ENCODE results near the gene ACOXL.

Gene ACOXL

DNA sequence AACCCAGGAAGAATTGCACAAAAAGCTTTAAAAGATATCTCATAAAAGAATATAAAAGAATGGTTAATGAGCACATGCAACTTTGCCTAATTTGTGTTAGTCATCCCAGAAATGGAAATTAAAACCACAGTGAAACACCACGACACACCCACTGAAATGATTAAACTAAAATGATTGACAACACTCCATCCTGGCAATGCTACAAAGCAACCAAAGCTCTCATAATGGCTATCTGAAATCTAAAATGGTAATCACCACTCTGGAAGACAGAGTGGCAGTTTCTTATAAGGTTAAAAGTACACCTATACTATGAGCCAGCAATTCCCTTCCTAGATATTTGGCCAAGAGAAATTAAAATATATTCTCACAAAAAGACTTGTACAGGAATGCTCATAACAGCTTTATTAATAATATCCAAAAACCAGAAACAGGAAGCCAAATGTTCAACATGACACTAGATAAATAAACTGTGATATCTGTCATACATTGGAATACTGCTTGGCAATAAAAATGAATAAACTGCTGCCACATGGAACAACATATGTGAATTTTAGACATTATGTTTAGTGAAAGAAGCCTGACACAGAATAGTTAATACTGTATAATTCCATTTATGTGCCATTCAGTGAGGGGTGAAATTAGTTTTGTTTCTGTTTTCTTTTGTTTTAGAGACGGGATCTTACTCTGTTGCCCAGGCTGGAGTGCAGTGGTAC is 283.1 kb downstream of the ACOXL start:
- DNase-seq (ENCODE audit: low spot score), result no peak

DNA sequence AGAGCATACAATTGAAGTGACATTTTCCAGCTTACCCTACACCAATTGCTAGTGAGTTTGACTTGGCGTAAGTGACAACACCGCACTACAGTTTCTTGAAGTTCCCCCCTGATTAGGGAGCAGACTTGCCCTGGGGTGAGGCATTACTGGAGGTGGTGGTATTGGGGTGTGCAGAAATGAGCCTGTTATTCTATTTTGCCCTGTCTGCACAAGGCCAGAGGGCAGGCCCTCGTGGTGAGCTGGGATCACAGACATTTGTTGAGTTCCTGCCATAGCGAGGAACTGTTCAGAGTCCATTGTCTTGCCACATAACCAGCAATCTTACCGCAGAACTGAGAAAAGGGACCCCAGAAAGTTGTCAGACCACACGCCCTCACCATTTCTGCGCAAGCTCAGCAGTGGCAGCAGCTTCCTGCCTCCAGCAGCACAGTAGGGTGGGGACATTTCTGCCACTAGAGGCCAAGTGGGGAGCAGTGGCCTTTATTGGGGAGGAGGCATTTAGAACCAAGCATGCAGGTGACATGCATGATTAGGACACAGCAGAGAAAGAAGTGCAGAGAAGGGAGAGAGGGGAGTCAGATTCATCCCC is 284.8 kb downstream of the ACOXL start:
- no peak for DNase-seq (ENCODE audit: low spot score)

DNA sequence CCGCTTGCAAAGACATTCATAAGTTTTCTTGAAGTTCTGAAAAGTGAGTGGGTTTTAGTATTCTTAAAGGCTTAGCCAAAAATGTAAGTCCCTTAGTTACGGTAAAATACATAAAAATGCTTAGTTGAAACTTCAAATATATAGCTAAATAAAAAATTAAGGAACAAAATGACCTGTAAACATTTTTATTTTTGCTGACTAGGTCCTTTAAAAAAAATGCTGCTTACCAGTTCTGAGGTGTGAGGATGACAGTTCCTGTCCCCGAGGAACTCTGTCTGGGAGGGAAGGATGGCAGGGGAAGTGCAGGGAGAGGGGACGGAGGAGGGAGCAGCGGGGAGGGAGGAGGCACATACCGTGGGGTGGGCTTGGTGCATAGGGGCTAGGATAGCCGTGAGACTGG is 285.5 kb downstream of the ACOXL start:
- no peak for DNase-seq (ENCODE audit: low spot score)

- no peak for DNase-seq (ENCODE audit: low spot score)
Measured at GRCh38 chr2:111019381-111019780, 287.0 kb downstream of the ACOXL start.

DNA sequence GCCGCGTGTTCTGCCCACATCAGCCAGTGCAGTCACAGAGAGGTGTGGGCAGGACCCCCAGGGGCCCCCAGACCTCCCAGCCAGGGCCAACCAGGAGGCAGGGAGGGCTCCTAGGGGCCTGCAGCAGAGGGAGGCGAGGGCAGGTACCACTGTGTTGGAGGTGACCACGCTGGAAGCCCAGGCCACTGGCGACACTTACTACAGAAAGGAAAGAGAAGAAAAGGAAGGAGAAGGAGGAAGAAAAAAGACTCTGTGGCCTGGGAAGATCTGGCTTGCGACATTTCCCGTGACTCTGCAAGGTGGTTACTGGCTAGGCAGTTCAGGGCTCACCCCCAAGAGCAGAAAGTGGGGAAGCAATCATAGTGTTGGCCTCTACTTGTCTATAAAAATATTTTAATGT is 290.3 kb downstream of the ACOXL start:
- DNase-seq (ENCODE audit: low spot score), result no peak

DNA sequence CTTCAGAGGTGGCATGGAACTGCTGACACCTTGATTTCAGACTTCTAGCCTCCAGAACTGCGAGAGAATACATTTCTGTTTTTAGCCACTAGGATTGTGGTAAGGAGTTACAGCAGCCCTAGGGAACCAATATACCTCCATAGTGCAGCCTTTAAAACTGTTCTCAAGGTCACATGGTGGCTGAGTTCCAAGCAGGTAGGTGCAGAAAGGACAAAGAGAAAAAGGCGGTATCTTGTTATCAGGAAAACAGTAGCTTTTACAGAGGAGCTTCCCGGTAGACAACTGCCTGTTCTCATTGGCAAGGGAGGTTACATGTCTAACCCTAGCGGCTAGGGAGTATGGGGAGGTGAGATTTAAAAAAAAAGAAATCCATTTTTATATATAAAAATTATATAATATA is 292.1 kb downstream of the ACOXL start:
- no peak for DNase-seq (ENCODE audit: low spot score)

- DNase-seq (ENCODE audit: low spot score), result no peak
Measured at GRCh38 chr2:111025288-111025687, 292.9 kb downstream of the ACOXL start.

DNA sequence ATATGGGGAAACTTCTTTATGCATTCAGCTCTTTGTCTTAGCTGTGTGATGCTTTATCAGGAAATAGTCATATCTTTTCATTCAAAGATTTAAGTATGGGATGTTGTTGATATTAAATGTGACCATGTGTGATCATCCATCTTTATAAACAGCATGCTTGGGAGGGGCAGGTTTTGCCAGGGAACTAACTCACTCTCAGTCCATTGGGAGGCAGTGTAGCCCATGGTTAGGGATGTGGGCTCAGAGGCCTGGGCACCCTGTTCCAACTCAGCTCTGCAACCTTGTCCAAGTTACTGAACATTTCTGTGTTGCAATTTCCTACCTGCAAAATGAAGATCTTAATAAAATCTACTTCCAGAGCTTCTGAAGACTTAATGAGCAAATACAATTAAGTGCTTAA is 296.3 kb downstream of the ACOXL start:
- DNase-seq (ENCODE audit: low spot score), result no peak

DNA sequence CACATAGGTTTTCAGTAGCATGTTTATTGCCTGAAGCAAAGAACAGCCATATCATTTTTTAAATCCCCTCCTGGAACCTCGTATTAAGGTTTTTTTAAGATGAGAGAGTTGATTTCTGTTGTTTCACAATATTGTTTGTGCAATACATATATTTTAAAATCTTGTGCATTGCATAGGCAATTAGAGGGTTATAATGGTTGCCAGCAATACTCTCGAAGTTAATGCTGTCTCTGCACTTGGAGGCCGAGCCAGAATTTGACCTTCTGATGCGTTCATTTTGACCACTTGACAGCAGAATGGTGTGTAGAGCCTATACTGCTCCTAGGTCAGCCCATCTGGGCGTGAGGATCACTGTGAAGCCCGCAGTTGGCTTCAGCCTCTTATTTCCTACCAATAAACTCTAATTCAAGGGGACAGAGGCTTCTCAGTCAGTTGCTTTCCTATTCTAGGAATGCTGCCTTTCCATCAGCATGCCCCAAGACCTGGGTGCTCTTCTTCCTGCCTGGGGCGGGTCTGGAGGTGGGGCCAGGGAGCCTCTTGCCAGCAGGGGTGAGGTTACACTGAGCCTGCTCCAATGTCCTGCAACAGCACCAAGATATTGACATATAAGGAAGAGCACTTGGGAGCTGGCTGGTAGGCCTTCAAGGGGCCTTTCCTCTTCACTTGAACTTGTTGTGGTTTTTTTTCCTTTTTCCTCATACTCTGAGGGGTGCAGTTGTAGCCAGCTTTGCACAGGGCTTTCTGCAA is 297.0 kb downstream of the ACOXL start:
- DNase-seq (ENCODE audit: low spot score), result no peak

GRCh38 chr2:111030260-111030891 is 298.0 kb downstream of the ACOXL start:
- no peak for DNase-seq (ENCODE audit: low spot score)

- no peak for DNase-seq (ENCODE audit: low spot score)
Measured at GRCh38 chr2:111030945-111031344, 298.6 kb downstream of the ACOXL start.

GRCh38 chr2:111031546-111032478 is 299.4 kb downstream of the ACOXL start:
- DNase-seq (ENCODE audit: low spot score), result no peak

- no peak for DNase-seq (ENCODE audit: low spot score)
Measured at GRCh38 chr2:111032721-111033429, 300.5 kb downstream of the ACOXL start.

GRCh38 chr2:111034146-111034545 is 301.8 kb downstream of the ACOXL start:
- DNase-seq (ENCODE audit: low spot score), result no peak

DNA sequence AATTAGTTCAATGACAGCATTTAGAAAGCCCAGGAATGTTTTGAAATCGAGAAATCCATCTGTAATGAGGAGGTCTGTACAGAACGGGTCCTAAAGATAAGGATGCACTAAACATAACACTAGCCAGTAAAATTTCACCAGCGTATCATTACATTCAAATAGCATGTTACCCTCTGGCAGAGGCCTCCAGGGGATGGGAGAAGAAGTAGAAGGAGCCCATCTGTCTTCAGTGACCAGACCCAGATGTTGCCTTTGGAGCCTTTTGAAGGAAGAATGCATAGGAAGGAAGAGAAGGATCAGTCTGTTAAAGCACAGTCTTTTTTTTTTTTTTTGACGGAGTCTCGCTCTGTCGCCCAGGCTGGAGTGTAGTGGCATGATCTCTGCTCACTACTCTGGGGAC is 302.2 kb downstream of the ACOXL start:
- no peak for DNase-seq (ENCODE audit: low spot score)

GRCh38 chr2:111035830-111036441 is 303.6 kb downstream of the ACOXL start:
- DNase-seq (ENCODE audit: low spot score), result no peak

DNA sequence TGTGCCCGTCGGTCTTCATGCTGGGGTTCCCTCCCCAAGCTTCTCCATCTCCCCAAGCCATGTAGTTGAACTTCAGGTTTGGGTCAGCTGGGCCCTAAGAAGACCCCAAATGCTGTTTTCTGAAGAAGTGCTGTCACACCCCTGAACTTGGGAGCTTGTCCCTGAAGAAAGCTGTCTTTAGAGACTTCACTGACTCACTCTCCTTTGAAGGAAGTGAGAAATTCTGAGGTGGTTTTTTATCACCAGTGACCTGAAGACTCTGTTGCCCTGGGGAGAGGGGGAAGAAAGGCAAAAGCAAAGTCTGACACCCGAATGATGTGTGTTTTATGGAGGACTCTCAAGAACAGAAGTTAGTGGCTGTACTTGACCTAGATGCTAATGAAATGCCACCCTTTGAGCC is 304.8 kb downstream of the ACOXL start:
- DNase-seq (ENCODE audit: low spot score), result no peak

DNA sequence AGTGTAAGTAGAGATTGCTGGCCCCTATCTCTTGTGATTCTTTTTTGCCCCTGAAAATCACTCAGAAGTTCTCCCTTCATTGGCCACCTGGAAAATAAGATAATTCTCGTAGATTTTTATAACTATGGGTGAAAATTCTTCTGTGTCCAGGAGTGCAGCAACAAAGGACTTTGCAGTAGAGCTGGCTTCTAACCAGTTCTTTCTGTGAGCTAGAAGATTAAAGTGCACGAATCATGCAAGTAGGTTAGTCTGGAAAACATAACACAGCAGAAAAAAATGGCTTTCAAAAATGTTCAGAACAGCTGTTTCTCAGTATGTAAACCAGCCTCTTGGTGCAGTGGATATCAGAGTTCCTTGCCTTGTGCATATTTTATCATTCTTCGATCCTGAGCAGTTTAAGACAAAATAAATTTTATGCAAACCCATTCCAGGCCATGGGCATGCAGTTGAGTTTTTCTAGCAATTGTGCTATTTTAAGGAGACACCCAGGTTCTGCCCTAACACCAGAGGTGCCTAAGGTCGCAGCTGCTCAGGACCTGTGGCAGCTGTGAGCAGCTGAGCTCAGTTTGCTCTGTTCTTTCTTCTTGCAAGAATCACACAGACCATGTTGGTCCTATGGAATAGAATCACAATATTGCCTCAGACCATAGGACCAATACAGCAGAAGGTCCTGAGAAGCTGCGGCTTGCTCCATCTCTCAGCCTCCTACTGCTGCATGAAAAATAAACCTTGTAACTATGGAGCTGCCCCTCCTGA is 307.4 kb downstream of the ACOXL start:
- DNase-seq (ENCODE audit: low spot score), result no peak

GRCh38 chr2:111041398-111042202 is 309.2 kb downstream of the ACOXL start:
- no peak for DNase-seq (ENCODE audit: low spot score)
